ENCODE results near the gene MRPL21. TPM values are rescaled to one million over a fixed set of nuclear protein-coding genes. Genes with fewer than 3 reads are reported as not detected.

MRPL21 gene
- total RNA-seq, 1 donor from 2014 or later, result 50.3 TPM

DNA sequence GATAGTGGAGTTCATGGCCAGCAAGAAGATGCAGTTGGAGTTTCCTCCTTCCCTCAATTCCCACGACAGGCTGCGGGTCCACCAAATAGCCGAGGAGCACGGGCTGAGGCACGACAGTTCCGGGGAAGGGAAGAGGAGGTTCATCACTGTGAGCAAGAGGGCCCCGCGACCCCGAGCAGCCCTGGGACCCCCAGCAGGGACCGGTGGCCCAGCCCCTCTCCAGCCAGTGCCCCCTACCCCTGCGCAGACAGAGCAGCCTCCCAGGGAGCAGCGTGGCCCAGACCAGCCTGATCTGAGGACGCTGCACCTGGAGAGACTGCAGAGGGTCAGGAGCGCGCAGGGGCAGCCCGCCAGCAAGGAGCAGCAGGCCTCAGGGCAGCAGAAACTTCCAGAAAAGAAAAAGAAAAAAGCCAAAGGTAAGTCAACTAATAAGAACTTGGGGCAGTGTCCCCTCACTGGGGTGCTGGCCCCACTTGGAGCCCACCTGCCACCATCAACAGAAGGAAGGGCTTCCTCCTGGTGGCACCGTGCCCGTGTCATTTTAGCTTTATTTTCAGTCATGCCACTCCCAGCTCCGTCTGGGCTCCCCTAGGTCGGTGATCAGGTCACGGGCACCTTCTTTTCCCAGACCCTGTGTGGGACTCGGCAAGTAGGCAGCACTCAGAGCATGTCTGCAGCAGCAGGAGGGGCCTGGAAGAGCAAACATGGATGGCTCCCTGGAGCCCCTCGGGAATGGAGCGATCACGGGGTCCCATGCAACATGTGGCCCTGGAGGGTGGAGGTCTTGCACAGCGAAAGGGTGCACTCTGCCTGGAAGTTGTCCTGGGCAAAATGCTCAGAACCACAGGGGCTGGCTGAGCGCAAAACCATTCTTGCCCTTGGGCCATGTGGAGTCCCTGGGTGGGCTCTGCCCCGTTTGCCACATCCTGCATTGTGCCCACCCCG, 33.3 kb upstream of the MRPL21 start:
- Mint-ChIP-seq H3K27me3 (ENCODE audit: unreplicated experiment) (no peaks in the 10 kb centered on the region), H3K4me1 (ENCODE audit: unreplicated experiment) (peaks cover 2% of the 10 kb centered on the region), H3K36me3 (ENCODE audit: unreplicated experiment) (peaks cover 19% of the 10 kb centered on the region), H3K9me3 (ENCODE audit: unreplicated experiment) (no peaks in the 10 kb centered on the region), H3K4me3 (ENCODE audit: unreplicated experiment) (no peak overlapping the region), H3K27ac (ENCODE audit: unreplicated experiment) (no peak overlapping the region)
- no peak for DNase-seq (ENCODE audit: extremely low spot score, unreplicated experiment)
- TF ChIP-seq, protein P1, sequence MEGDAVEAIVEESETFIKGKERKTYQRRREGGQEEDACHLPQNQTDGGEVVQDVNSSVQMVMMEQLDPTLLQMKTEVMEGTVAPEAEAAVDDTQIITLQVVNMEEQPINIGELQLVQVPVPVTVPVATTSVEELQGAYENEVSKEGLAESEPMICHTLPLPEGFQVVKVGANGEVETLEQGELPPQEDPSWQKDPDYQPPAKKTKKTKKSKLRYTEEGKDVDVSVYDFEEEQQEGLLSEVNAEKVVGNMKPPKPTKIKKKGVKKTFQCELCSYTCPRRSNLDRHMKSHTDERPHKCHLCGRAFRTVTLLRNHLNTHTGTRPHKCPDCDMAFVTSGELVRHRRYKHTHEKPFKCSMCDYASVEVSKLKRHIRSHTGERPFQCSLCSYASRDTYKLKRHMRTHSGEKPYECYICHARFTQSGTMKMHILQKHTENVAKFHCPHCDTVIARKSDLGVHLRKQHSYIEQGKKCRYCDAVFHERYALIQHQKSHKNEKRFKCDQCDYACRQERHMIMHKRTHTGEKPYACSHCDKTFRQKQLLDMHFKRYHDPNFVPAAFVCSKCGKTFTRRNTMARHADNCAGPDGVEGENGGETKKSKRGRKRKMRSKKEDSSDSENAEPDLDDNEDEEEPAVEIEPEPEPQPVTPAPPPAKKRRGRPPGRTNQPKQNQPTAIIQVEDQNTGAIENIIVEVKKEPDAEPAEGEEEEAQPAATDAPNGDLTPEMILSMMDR (IDR thresholded peaks at IDR 0.05), result no peak

DNA sequence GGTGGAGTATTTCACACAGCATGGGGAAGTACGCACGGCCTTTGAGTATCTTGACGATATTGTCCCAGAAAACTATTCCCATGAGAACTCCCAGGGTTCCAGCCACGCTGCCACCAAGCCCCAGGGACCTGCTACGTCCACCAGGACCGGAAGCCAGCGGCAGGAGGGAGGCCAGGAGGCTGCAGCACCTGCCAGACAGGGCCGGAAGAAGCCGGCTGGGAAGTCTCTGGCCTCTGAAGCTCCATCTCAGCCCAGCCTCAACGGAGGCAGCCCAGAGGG, 32.7 kb upstream of the MRPL21 start:
- H3K4me1 Mint-ChIP-seq (ENCODE audit: unreplicated experiment), result no peaks in the 10 kb centered on the region
- H3K36me3 Mint-ChIP-seq (ENCODE audit: unreplicated experiment), result peaks cover 20% of the 10 kb centered on the region
- no peaks in the 10 kb centered on the region for H3K9me3 Mint-ChIP-seq (ENCODE audit: unreplicated experiment)
- TF ChIP-seq, protein P1 (IDR thresholded peaks at IDR 0.05), result no peak
- H3K4me3 Mint-ChIP-seq (ENCODE audit: unreplicated experiment), result no peak overlapping the region
- no peaks in the 10 kb centered on the region for H3K27me3 Mint-ChIP-seq (ENCODE audit: unreplicated experiment)
- no peak for DNase-seq (ENCODE audit: extremely low spot score, unreplicated experiment)
- no peak overlapping the region for H3K27ac Mint-ChIP-seq (ENCODE audit: unreplicated experiment)

DNA sequence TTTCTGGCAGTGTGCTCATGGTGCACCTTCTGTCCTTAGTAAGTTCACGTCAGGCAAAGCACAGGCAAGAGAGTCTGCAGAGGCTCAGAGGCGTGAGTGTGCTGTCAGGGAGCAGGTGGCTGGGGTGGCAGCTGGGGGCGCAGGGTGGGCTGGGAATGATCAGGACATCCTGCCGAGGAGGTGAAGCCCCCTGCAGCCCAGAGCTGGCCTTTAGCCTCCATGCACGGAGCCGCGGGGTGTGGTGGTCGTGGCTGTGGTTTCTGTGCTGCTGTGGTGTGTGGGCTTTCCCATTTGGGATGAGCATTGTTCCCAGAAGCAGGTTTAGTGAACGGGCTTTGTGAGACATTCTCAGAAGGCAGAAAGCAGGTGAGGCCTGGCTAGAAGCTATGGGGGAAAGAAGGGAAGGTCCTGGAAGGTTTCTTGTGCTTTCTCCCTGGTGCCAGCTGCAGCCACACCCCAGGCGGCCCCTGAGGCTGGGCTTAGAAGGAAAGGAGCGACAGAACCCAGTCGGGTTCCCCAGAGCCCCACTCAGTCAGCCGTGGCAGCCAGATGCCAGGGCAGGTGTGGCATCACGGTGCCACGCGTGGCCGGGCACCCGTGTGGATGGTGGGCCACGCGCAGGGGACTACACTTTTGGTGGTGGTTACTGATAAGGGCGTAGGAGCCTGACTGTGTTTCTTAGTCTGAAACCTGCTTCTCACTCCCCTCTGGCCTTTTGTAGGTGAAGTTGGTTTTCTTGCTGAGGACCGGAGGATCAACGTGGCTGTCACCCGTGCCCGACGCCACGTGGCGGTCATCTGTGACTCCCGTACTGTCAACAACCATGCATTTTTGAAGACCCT, 32.1 kb upstream of the MRPL21 start:
- TF ChIP-seq, protein P1 (IDR thresholded peaks at IDR 0.05), result no peak
- Mint-ChIP-seq H3K36me3 (ENCODE audit: unreplicated experiment) (peaks cover 17% of the 10 kb centered on the region), H3K4me1 (ENCODE audit: unreplicated experiment) (no peaks in the 10 kb centered on the region), H3K9me3 (ENCODE audit: unreplicated experiment) (no peaks in the 10 kb centered on the region), H3K27me3 (ENCODE audit: unreplicated experiment) (no peaks in the 10 kb centered on the region), H3K27ac (ENCODE audit: unreplicated experiment) (no peak overlapping the region), H3K4me3 (ENCODE audit: unreplicated experiment) (no peak overlapping the region)
- no peak for DNase-seq (ENCODE audit: extremely low spot score, unreplicated experiment)

DNA sequence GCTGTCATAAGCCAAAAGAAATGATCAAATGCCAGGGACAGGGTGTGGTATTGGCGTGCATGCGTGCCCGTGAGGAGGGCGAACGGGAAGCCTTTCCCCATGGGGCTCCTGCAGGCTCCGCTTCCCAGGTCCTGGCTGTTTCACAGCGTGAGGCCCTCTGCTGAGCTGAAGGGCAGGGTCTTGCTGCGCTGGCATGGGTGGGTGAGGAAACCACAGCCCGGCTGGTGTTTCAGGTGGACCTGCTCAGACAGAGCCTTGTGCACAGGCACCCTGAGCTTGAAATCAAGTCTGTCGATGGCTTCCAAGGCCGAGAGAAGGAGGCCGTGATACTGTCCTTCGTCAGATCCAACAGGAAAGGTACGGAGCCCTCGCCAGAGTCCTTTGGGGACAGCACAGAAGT, 31.4 kb upstream of the MRPL21 start:
- TF ChIP-seq, protein P1 (IDR thresholded peaks at IDR 0.05), result no peak
- Mint-ChIP-seq H3K9me3 (ENCODE audit: unreplicated experiment) (no peaks in the 10 kb centered on the region), H3K36me3 (ENCODE audit: unreplicated experiment) (peaks cover 21% of the 10 kb centered on the region), H3K4me1 (ENCODE audit: unreplicated experiment) (no peaks in the 10 kb centered on the region), H3K27me3 (ENCODE audit: unreplicated experiment) (no peaks in the 10 kb centered on the region), H3K27ac (ENCODE audit: unreplicated experiment) (no peak overlapping the region), H3K4me3 (ENCODE audit: unreplicated experiment) (no peak overlapping the region)
- DNase-seq (ENCODE audit: extremely low spot score, unreplicated experiment), result no peak

DNA sequence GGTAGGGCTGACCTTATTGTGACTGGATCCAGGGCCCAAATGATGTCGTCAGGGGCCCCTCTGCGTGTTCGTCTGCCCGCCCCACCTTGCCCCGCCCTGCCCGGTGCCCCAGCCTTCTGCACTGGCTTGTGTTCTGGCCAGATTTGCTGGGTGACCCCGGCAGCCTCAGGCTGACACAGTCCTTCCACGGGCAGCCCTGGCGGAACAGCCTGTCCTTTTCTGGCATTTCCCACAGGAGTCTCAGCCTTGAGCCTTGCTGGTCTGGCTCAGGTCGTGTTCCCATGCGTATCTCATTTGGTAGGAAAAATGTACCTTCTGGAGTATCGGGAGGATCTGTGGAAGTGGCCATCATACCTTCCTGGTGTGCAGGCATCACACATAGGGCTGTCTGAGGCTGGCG, 31.0 kb upstream of the MRPL21 start:
- TF ChIP-seq, protein P1 (IDR thresholded peaks at IDR 0.05), result no peak
- Mint-ChIP-seq H3K4me3 (ENCODE audit: unreplicated experiment) (no peak overlapping the region), H3K27me3 (ENCODE audit: unreplicated experiment) (no peaks in the 10 kb centered on the region), H3K27ac (ENCODE audit: unreplicated experiment) (no peak overlapping the region), H3K4me1 (ENCODE audit: unreplicated experiment) (no peaks in the 10 kb centered on the region), H3K36me3 (ENCODE audit: unreplicated experiment) (peaks cover 24% of the 10 kb centered on the region), H3K9me3 (ENCODE audit: unreplicated experiment) (no peaks in the 10 kb centered on the region)
- DNase-seq (ENCODE audit: extremely low spot score, unreplicated experiment), result no peak
